Hepatic stellate cell (primary cell): ENCODE results near the gene TCEAL3.
A peak's percentile ranks its signal among the peaks of the same experiment; 100 is the strongest.
"Not testable (repeated sequence)": the region's sequence is repeated elsewhere in the genome, so short reads cannot be mapped to it uniquely, and the experiment has no call there.

Source experiments
- DNase-seq: peaks from one replicate; pipeline ENCODE4 v3.0.0; 2011; ENCODE audit warnings: low spot score

TCEAL3 gene, protein sequence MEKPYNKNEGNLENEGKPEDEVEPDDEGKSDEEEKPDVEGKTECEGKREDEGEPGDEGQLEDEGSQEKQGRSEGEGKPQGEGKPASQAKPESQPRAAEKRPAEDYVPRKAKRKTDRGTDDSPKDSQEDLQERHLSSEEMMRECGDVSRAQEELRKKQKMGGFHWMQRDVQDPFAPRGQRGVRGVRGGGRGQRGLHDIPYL

DNA sequence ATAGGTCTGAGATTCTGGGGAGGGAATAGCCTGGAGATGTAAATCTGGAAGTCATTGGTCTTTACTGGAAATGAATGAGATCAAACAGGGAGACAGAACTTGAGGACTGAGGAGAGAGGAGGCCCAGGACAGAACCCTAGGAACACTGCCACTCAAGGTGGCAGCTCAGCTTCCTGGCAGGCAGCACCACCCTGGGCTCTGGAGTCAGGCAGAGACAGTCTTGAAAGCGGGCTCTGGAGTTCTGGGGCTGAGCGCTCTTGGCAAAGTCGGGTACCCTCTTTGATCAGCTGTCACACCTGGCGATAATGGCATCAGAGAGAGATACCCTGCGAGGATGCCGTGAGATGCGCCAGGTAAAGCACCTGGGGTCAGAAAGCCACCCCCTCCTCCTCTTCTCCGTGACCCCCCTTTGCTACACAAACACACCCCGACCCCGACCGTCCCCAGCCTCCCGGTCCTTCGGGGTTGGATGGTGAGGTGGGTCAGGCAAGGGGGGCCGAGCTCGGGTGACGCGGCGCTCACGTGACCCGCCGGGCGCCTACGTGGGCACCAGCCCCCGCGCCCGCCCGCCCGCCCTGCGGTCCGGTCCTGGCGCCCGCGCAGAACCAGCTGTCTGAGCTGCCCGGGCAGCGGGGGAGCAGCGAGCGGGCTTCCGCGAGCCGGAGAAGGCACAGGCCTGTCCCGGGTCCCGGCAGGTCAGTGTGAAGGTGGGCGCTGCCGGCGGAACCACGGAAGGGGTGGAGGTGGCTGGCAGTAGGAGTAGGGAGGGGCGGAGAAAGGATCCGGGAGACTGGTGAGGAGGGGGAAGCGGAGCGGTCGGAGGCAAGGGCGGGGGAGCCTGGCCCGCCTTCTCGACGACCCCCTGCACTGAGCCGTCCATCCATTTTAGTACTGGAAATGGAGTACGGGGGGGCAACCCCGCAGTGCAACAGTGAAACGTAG is at the start of gene TCEAL3:
TCEAL3 (plus strand) TSS at position 600 of the 942 bp plus-strand sequence. CDS start 1,102 bp downstream, outside the sequence.
- peak; percentile 25 for DNase-seq

DNA sequence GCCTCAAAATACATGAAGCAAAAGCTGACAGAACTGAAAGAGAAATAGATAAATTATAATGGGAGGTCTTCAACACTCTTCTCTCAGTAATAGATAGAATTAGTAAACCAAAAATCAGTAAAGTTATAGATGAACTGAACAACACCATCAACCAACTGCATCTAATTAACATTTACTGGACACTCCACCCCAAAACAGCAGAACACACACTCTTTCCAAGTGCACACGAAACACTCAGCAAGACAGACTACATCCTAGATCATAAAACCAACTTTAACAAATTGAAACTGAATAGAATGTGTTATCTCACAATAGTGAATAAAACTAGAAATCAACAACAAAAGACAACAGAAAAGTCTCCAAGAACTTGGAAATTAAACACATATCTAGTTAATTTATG is 47.5 kb upstream of the TCEAL3 start:
- DNase-seq = no peak

DNA sequence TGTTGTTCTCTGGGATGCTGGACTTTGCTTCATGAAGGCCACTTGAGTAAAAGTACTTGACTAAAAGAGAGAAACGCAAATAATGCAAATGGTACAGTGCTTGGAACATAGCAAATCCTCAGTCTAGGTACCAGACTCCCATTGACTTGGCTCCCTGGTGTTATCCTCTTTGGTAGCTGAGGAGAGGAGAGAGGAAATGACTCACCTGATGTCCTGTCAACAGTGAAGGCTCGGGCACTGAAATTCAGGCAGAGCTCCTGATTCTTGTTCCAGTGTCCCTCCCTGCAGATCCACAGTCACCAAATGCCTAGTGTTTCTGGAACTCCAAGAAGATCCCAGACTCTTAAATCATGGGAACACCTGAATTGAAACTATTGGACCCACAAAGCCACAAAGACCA is 45.0 kb upstream of the TCEAL3 start:
- no peak for DNase-seq

DNA sequence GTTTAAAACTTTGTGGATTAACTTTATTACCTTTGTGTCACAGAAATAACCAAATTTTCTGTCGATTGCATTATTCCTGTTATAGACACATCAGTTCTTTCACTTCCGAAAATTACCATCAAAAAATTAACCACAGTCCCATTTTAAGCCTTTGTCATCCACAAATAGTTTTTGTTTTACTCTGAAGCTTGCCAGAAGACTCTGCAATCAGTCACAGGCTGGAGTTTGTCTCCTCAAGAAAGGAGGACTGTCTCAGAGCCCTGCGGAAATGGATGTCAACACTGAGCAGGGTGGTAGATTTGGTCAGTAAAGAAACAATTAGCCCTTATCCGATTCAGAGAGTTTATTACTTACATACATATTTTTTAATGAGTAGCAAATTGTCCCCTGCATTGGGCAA is 42.6 kb upstream of the TCEAL3 start:
- DNase-seq = no peak

DNA sequence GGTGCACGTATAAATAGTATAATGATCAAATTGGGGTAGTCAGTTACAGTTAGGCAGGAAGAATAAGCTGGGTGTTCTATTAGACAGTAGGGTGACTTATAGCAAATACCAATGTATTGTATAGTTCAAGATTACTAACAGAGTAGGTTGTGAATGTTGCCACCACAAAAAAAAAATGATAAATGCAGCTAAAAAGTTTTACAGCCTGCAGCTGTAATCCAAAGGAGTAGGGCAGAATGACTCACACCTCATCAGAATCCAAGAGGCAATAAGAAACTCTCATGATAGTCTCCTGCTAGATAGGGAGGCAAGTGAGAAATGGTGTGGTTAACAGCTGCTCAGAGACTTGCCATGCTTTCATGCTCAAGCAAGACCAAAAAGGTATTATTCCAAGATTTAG is 42.0 kb upstream of the TCEAL3 start:
- DNase-seq = no peak

DNA sequence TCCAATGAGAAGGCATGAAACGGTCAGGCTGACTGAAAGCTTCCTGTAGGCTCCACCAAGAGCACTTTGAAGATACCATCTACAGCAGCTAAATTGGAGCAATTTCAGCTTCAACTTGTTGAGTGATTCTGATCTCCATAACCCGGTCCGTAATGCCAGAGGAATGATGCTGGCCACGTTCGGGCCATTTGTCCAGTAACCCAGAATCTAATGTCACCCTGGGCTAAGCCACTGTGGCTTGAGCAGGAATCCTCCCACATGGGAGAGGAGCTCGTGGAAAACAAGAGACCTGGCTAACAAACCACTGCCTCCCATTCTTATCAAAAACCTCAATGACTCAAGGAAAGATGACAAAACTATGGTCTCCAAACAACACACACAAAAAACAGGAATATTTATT is 36.6 kb upstream of the TCEAL3 start:
- no peak for DNase-seq

DNA sequence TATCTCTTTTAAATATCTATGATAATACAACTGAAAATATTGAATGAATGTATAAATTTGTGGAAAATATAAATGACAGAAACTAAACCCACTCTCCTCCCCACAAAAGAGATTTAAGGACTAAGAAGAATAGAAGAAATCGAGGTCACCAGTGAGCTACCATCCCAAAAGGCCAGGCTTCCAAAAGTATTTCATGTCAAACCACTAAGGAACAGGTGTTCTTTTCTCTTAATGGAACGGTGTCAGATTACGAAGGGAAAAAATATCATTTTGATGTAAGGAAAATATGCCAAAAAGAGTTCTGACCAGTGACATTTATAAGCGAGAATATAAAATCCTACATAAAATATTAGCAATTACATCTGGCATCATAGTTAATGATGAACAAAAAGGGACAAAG is 36.0 kb upstream of the TCEAL3 start:
- DNase-seq = no peak

DNA sequence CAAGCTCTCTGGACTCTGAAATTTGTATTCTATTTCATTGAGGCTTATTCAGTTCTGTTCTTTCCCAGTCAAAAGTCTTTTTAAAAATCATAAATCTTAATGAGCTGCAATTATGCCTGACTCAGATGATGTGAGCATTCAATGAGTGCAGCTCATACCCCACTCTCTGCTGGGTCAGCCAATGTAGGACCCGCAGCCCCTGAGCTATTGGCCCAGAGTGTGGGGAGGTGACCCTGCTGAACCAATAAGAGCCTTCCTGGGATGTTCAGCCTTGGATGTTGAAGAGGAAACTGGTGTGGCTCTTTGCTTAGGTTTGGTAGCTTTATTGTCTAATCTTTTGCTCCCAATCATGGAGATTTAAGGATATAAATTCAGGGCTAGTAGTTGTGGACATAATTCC is 34.6 kb upstream of the TCEAL3 start:
- DNase-seq = no peak

DNA sequence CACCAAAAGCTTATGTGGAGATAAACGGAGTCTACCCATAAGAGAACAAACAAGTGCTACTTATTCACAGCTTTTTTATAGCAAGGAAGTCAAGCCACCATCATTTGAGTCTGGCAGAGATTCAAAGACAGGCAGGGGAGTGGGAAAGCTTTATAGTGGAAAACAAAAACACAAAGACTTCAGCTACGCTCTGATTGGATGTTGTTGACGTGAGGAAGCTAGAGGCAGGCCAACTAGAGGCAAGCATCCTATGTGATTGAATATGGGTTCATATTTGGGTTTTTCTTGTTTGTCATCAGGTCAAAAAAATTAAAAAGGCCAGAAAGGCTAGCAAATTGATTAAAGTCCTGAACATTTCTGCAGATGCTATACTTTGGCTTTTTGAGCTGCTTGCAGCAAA is 23.2 kb upstream of the TCEAL3 start:
- DNase-seq = no peak

DNA sequence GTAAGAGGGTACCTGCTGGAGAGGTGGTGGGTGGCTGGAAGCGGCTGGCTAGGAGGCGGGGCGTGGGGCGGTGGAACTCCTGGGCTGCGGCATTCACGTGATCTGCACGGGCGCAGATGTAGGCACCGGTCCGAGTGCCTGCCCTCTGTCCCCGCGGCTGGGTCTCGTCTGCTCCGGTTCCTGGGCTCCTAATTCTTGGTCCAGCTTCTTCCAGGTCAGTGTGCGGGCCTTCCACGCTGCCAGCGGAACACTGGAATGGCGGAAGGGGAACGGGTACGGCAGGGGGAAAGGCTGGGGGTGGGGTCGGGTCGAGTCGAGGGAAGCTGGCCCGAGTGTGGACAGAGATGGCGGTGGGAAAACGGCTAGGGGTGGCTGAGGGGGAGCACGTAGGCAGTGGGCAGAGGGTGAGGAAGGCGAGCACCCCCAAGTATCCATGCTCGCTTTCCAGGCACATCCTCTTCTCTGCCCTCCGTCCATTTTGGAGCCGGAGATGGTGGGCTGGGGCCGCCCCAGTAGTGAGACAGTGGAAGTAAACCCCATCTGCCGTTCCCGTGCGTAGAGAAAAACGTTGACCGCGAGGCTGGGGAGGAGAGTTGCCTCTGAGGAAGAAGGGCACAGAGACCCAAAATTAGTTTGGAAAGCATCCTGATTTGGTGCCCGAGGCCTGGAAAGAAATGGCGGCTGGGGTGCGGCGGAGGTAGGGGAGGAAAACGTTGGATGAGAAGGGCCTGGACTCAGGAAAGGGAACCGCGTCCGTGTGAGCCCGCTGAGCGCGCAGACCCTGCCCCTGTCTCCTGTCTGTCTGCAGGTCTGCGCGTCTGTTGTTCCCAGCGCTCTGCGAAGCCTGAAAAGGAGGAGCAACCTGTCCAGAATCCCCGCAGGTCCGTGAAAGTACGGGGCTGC is 22.1 kb upstream of the TCEAL3 start, which contains the start of gene TCEAL4:
TCEAL4 (plus strand) TSS at position 105 of the 903 bp plus-strand sequence. CDS start 1,161 bp downstream, outside the sequence.
- DNase-seq = peak; percentile 19

DNA sequence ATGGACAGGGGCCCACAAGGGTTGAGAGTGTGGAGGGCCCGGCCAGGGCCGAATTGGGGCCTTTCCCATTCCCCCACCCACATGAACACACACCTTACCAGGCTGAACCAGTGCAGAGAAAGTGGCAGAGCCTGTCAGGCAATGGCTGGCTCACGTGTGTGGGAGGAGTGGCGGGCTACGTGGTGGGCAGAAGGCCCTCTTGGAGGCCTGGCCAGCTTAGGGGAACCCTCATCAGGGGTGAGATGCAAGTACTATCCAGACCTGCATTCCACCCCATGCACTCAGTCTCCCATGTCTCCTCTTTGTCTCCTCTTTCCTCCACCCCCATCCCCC is 21.5 kb upstream of the TCEAL3 start:
- no peak for DNase-seq

DNA sequence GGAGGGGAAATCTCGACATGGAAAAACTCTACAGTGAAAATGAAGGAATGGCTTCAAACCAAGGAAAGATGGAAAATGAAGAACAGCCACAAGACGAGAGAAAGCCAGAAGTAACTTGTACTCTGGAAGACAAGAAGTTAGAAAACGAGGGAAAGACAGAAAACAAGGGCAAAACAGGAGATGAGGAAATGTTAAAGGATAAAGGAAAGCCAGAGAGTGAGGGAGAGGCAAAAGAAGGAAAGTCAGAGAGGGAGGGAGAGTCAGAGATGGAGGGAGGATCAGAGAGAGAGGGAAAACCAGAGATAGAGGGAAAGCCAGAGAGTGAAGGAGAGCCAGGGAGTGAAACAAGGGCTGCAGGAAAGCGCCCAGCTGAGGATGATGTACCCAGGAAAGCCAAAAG is 21.1 kb upstream of the TCEAL3 start:
- DNase-seq = no peak

DNA sequence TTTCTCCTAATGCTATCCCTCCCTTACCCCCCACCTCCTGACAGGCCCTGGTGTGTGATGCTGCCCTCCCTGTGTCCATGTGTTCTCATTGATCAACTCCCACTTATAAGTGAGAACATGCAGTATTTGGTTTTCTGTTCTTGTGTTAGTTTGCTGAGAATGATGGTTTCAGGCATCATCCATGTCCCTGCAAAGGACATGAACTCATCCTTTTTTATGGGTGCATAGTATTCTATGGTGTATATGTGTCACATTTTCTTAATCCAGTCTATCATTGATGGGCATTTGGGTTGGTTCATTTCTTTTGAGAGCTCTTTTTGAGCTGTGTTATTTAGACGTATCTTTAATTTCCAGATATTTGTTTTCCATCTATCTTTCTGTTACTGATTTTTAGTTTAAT is 15.5 kb upstream of the TCEAL3 start:
- not testable (repeated sequence) for DNase-seq

DNA sequence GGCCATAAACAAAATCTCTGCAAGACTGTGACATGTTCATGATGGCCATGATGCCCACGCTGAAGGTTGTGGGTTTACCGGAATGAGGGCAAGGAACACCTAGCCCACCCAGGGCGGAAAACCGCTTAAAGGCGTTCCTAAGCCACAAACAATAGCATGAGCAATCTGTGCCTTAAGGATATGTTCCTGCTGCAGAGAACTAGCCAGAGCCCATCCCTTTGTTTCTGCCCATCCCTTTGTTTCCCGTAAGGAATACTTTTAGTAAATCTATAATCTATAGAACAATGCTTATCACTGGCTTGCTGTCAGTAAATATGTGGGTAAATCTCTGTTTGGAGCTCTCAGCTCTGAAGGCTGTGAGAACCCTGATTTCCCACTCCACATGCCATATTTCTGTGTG is 12.6 kb upstream of the TCEAL3 start:
- not testable (repeated sequence) for DNase-seq

DNA sequence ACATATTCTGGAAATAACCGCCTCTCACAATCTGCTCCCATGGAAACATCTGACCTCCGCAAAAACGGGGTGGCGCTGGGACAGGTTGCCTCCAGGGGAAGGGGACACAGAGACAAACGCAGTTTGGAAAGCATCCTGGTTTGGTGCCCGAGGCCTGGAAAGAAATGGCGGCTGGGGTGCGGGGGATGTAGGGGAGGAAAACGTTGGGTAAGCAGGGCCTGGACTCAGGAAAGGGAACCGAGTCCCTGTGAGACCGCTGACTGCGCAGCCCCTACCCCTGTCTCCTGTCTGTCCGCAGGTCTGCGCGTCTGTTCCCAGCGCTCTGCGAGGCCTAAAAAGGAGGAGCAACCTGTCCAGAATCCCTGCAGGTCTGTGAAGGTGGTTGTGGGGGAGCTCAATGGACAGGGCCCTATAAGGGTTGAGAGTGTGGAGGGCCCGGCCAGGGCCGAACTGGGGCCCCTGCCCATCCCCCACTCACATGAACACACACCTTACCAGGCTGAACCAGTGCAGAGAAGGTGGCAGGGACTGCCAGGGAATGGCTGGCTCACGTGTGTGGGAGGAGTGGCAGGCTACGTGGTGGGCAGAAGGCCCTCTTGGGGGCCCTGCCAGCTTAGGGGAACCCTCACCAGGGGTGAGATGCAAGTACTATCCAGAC is 672 bp downstream of the TCEAL3 start:
- DNase-seq = no peak

DNA sequence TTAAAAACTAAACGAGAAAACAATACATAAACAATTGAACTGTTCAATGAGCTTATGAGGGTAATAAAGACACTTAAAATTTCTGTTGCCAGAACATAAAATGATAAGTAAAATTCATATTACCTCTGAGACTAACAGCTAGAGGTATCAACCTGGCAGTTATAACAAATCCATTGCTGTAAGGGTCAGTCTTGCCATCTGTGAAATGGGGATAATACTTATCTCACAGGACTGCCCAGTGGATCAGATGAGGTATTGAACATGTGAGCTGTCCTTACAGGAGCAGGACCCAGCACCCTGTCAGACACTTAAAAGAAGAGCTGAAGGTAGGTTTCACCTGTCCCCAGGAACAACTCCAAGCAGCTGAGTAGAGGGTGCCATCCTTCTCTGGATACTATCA is 2.5 kb downstream of the TCEAL3 start:
- no peak for DNase-seq

DNA sequence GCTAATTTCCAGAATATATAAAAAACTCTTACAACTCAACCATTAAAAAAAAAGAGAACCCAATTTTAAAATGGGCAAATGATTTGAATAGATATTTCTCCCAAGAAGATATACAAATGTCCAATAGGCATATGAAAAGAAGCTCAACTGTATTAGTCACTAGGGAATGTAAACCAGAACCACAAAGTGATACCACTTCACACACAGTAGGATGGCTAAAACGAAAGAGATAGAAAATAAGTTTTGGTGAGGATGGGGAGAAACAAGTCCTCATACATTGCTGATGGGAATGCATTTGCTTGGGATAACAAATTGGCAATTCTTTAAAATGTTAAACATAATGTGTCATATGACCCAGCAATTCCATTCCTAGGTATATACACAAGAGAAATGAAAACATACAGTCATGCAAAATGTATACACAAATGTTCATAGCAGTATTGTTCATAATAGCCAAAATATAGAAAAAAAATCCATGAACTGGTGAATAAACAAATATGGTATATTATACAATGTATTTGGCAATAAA is 5.7 kb downstream of the TCEAL3 start:
- no peak for DNase-seq

DNA sequence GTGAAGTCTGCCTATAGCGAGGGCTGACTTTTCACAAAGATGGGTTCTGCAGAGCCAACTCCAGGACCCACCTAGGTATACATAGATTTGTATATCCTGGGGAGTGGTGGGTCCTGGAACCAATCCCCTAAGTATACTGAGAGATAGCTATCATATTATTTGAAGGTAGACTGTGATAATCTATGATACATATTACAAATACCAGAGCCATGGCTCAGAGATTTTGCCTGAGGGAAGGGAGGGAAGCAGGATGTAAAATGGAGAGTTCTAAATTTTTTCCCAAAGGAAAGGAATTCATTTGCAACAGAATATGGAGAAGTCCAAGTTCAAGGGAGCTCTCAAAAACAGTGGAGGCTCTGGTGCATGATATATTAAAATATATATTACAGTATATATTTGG is 7.2 kb downstream of the TCEAL3 start:
- no peak for DNase-seq

DNA sequence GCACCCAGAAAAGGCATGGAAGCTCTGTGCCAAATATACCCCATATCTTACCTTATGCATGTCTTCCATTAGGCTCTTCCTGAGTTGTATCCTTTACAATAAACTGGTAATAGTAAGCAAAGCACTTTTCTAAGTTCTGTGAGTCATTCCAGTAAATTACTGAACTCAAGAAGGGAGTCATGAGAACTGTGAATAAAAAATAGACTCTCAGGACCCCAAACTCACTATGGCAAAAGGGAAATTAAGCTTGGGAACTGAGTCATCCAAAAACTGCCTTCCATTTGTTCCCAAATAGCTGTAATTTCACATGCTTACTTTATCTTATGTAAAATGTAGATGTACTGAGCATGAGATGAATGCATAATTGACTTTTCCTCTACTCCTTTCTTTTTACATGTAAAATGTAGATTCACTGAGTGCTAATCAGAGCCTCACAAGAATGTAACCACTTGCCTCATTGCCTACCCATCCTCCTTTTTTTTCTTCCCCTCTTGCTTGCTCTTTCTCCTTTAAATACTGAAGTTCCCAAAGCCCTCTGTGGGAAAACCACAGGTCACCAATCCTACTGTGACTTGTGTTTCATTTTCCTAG is 8.1 kb downstream of the TCEAL3 start:
- no peak for DNase-seq

DNA sequence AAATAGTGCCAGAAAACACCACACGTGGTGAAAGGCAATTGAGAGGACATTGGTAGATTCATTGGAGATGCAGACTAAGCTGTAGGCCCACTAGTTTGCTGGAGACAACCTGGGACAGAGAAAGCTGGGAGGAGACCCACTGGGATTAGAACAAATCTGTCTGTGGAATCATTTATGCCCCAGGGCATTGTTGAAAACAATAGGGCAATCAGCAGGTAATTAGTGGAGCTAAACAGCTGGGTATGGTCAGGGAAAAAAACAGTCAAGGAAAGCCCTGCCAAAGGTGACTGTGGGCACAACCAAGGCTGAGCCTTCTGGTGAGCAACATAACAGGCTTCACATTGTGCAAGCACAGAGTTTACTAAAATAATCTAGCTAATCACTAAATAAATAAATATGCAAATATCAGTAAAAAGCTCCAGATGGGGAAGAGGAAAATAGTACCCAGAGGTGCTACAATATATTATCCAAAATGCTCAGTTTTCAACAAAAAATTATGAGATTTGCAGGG is 9.0 kb downstream of the TCEAL3 start:
- DNase-seq = no peak

DNA sequence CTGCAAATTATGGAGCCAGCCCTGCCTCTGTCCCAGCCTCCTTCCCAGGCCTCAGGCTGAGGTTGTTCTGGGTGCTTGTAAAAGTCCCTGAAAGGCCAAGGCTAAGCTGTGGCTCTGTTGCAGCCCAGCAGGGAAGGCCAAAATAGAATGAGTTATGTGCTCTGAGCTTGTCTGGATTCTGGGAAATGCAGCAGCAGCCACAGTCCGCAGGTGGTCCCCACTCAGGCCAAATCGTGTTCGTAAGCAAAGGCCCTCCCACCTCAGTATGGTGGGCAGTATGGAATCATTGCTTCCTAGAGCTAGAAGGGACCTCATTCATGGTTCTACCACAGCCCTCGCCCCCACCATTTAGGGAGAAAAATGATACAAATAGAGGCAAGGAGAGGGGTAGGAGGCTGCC is 16.3 kb downstream of the TCEAL3 start:
- no peak for DNase-seq
